GM19397 (cell line): ENCODE data around the gene CCDC78.

Source experiments
- ATAC-seq: cut with Tn5 transposase; IDR thresholded peaks from one replicate; pipeline ENCODE4 v1.9.1; 2021; ENCODE audit warnings: mild to moderate bottlenecking, moderate library complexity; ENCODE audit not compliant: unreplicated experiment

CCDC78 gene

DNA sequence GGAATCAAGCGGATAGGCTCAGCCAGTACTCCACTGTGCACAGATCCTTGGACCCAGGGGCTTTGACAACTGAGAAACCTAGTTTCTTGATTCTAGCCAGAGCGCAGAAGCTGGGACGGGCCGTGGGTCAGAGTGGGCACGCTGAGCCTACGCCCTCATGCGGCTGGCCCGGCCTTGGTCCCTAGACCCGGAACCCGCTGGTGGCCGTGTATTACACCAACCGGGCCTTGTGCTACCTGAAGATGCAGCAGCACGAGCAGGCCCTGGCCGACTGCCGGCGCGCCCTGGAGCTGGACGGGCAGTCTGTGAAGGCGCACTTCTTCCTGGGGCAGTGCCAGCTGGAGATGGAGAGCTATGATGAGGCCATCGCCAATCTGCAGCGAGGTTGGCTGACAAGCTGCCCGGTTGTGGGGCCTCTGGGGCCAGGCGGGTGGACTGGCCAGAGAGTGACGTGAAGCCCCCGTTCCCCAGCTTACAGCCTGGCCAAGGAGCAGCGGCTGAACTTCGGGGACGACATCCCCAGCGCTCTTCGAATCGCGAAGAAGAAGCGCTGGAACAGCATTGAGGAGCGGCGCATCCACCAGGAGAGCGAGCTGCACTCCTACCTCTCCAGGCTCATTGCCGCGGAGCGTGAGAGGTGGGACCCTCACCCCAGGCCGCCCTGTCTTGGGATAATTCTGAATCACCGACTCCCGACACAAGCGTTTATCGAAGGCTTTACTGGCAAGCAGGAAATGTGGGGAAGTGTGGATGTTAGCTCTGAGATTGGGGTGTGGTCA lies 45.1 kb downstream of the CCDC78 start:
- ATAC-seq = no peak

DNA sequence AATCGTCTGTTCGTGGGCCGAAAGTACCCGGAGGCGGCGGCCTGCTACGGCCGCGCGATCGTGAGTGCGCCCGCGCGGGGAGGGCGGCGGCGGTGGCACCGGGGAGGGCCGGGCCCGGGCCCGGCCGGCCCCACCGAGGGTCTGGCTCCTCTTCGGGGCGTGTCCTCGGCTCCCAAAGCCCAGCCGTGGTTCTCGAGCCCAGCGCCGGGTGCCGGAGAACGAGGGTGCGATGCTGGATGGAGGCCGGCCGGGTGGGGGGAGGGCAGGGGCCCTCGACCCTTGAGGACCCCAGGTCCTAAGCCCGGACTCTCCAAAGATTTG lies 45.7 kb downstream of the CCDC78 start:
- ATAC-seq = no peak

DNA sequence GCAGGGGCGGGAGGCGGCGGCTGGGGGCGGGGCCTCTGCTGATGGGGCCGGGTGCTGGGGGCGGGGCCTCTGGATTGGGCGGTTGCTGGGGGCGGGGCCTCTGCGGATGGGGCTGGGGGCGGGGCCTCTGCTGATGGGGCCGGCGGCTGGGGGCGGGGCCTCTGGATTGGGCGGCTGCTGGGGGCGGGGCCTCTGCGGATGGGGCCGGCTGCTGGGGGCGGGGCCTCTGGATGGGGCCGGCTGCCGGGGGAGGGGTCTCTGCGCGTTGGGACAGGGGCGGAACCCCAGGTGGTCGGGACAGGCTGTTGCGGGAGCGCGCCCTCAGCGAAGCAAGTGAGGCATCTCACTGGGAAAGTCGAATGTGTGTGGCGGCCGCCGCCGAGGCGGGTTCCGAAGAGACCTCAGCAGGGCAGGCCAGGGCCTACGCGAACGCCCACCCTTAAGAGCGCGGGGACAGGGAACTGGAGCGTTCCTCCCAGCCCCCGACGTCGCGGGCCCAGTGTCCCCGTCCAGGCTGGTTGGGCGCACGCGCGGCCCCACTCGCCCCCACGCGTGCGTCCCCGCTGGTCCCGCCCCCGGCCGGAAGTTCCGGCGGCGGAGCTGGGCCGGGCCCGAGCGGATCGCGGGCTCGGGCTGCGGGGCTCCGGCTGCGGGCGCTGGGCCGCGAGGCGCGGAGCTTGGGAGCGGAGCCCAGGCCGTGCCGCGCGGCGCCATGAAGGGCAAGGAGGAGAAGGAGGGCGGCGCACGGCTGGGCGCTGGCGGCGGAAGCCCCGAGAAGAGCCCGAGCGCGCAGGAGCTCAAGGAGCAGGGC lies 46.2 kb downstream of the CCDC78 start, which contains the start of gene STUB1:
Gene STUB1 (plus strand): TSS at position 597 of the 811 bp plus-strand sequence. CDS start 116 bp downstream, at position 713.
- ATAC-seq = peak; percentile 47

DNA sequence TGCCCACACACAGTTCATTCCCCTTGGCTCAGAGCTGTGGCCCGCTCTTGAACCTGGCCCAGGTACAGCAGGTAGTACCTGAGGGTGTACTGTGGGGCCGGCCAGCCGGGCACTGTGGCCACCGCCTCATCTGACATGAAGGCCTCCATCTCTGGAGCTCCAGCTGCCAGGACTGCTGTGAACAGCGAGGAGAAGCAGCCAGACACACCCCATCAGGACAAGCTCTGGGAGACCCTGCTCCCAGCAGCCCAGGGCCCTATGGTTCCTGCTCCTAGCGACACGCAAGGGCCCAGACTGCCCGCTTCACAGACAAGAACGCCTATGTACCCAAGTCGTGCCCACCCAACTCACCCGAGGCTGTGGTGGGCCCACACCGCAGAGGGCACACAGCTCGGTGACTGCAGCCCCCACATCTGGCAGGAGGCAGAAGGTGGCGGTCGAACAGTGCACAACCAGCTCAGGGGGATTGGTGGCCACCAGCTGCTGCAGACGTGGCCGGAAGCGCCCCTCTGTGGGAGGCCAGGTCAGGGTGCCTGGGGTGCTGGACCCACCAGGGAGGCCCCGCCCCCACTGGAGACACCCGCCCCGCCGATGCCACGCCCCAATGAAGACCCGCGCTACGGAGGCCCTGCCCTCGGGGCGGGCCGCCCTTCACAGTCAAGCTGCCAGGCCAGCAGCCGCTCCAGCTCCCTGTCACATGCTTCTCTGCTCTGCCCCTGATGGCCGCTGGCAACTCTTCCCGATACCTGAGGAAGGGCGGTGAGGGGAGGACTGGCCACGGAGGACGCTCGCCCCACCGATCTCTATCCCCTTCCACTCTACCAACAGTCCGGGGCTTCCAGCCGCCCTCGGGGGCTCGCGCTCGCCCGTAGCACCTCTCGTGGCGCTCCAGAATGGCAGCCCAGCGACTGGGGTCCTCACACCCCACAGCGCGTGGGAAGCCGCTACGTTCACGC lies 47.1 kb downstream of the CCDC78 start:
- peak; percentile 1 for ATAC-seq

DNA sequence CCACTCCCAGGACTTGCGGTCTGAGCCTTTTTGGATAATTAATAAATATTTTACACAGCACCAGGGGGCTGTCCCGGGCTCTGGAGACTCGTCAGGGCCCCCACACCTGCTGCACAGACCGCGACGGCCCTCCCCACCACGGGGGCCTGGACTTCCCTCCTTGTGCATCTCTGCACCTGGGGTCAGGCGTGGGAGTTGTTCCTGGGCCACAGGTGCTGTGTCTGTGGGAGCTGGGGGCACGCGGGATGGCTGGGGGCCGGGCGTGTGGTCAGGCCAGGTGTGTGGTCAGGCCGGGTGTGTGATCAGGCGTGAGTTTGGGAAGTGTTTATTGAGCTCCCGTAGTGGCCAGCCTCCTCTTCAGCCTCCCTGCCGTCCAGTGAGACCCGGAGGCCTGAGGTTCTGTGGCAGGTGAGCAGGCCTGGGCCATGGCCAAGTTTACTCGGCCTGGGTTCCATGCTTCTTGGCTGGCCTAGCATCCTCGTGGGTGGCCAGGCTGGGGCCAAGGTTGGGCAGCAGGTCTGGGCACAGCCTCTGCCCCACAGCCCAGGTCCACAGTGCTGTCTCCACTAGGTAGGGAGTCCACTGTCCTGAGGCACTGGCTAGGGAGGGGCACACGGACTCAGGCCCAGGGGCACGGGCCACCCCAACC lies 47.9 kb downstream of the CCDC78 start:
- no peak for ATAC-seq

DNA sequence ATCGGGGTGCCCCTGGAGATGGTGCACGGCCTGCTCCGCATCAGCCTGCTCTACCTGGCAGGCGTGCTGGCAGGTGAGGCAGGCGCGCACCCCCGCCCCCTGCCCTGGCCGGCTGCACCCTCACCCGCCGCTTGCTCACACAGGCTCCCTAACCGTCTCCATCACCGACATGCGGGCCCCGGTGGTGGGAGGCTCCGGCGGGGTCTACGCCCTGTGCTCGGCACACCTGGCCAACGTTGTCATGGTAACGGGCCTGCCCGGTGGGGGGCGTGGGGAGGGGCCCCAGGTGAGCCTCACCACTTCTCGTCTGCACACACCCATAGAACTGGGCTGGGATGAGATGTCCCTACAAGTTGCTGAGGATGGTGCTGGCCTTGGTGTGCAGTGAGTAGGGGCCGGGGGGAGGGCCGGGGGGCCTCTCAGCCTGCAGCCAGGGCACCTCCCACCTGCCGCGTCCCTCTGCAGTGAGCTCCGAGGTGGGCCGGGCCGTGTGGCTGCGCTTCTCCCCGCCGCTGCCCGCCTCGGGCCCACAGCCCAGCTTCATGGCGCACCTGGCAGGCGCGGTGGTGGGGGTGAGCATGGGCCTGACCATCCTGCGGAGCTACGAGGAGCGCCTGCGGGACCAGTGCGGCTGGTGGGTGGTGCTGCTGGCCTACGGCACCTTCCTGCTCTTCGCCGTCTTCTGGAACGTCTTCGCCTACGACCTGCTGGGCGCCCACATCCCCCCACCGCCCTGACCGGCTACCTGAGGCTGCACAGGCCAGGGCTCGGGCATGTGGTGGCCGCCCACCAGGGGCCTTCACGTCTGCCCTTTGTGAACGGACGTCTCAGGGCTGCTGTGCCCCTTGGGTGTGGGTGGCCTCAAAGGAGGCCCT lies 48.7 kb downstream of the CCDC78 start:
- no peak for ATAC-seq

DNA sequence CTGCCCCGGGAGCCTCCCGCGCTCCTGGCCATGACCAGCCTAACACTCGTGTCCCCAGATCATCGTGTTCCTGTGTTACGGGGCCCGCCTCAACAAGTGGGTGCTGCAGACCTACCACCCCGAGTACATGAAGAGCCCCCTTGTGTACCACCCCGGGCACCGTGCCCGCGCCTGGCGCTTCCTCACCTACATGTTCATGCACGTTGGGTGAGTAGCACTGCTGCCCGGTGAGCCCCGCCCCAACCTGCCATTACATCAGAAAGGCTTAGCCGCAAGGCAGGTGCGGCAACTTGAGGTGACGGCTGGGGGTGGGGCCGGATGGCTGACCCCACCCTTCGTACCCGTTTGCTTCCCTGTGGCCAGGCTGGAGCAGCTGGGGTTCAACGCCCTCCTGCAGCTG lies 49.3 kb downstream of the CCDC78 start:
- no peak for ATAC-seq

DNA sequence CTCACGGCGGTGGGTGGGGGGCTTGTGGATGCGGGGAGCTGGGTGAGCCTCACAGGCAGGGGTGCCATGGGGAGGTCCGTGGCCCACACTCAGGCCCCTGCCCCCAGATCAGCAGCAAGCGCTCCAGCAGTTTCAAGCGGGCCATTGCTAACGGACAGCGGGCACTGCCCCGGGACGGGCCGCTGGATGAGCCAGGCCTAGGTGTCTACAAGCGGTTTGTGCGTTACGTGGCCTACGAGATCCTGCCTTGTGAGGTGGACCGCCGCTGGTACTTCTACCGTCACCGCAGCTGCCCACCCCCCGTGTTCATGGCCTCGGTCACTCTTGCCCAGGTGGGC lies 49.7 kb downstream of the CCDC78 start:
- no peak for ATAC-seq

DNA sequence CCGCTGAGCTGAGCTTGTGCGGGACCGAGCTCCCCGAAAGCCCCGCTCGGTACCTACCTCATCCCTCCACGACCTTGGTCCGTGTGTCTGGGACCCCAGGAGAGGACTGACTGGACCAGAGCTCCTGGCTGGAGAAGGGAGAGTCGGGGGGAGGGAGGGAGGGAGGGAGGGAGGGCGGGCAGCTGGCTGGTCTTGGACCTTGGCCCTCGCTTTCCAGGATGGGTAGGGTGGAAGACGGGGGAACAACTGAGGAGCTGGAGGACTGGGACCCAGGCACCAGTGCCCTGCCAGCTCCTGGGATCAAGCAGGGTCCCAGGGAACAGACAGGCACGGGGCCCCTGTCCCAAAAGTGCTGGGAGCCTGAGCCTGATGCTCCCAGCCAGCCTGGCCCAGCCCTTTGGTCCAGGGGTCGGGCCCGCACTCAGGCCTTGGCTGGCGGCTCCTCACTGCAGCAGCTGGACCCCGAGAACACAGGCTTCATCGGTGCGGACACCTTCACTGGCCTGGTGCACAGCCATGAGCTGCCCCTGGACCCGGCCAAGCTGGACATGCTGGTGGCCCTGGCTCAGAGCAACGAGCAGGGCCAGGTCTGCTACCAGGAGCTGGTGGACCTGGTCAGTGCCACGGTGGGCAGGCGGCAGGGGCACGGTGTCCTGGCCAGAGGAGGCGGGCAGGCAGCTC lies 50.2 kb downstream of the CCDC78 start:
- no peak for ATAC-seq

DNA sequence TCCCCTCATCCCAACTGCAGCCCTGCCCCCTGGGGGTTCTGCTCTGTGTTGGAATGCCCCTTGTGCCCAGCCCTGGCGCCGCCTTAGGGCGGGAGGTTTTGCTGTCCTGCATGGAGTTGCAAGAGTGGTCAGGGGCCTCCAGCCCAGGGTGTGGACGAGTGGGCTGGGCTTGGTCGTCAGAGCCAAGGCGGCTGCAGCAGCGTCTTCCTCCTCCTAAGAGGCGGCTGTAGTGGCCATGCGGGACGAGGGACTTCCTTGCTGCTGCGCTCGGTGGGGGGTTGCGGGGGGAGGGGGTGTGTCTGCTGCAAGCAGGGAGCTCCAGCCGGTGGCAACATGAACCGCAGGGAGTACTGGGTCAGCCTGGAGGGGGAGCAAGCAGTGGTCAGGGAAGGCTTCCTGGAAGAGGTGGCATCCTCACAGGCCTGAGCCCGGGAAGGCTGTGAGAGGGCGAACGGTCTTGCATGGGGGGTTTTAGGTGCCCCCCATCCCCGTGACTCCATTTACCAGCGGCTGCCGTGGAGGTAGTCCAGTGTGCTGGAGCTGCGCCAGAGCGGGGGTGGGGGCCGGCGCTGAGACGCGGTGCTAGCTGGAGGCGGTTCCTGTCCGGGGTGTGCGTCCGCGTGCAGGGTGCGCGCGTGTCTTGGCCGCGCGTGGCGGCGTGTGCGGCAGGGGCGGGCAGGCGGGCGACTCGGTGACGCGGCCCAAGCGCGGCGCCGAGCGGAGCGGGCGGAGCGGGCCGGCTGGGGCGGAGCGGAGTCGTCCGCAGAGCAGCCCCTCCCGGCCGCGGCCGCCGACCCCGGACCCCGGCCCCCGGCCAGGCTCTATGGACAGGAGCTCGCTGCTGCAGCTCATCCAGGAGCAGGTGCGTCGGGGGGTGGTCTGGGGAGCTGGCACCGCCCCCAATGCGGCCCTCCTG lies 51.0 kb downstream of the CCDC78 start, which contains the start of gene RHBDL1:
Gene RHBDL1 (plus strand): TSS at position 704 of the 916 bp plus-strand sequence. CDS start 120 bp downstream, at position 824.
- ATAC-seq = no peak

DNA sequence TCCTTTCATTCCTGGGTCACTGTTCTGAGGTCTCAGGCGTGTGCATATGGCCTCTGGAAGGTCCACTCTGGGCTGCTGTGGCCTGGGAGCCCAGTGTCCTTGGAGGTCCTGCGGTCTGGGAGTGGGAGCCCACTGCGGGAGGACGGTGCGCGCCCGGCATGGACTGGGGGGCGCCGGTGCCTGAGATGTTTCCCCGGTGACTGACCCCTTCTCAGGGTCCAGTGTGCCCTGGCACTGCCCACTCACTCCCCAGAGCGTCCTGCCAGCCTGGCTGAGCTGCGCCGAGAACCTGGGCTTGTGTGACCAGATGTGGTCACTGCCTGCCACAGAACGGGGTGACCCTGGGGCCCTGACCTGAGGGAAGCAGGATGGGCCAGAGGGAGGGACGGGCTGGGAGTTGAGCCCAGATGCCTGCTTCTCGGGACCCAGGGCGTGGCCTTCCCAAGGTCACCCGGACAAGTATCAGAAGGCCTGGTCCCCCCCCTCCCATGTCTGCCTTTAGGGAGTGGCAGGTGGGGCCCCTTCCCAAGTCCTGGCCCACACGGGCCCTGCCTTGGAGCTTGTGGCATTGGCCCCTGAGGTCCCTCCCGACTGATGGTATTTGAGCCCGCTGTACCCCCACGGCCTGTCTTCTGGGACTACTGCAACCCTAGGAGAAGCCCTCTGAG lies 51.9 kb downstream of the CCDC78 start:
- no peak for ATAC-seq

DNA sequence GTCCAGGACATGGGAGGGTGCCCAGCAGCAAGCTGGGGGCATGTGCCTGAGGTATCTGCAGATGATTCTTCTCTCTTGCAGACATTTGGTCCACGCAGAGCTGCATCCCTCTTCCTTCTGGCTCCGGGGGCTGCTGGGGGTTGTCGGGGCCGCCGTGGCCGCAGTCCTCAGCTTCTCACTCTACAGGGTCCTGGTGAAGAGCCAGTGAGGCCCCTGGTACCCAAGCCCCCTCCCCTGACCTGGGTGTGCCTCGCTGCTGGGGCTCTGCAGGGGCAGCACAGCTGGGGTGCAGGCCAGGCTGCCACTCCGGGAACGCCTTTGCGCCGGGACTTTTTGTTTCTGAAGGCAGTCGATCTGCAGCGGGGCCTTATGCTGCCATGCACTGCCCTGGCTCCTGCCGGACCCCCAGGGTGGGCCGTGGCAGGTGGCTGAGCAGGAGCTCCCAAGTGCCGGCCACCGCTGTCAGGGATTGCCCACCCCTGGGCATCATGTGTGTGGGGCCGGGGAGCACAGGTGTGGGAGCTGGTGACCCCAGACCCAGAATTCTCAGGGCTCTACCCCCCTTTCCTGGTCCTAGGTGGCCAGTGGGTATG lies 52.7 kb downstream of the CCDC78 start:
- no peak for ATAC-seq

DNA sequence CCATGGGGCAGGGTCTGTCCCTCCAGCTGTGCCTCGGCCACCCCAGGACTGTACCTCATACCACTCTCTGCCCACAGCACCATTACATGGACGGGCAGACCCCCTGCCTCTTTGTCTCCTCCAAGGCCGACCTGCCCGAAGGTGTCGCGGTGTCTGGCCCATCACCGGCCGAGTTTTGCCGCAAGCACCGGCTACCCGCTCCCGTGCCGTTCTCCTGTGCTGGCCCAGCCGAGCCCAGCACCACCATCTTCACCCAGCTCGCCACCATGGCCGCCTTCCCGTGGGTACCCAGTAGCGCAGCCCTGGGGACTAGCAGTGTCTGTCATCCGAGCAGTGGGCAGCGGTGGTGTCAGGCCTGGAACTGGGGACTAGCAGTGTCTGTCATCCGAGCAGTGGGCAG lies 53.4 kb downstream of the CCDC78 start:
- no peak for ATAC-seq
